Measurements from ENCODE around the gene DNAH1.

The DNAH1 gene

GRCh38 chr3:52346623-52347530, 30.8 kb downstream of the DNAH1 start:
- no peaks in the 10 kb centered on the region for H3K9me2 ChIP-seq (replicated peaks; ENCODE audit: insufficient read depth, low read length)
- no peak overlapping the region for H3K27ac ChIP-seq (ENCODE audit: low read depth, low read length)
- no peaks in the 10 kb centered on the region for H3K79me2 ChIP-seq (ENCODE audit: insufficient read depth, low read length)
- no peak overlapping the region for H3K4me3 ChIP-seq (ENCODE audit: insufficient read depth, low read length, poor library complexity, severe bottlenecking)
- no peaks in the 10 kb centered on the region for H4K20me1 ChIP-seq (ENCODE audit: low read depth, low read length)
- no peak for TF ChIP-seq CTCF (IDR thresholded peaks at IDR 0.05; ENCODE audit: insufficient read depth, low read length, poor library complexity, severe bottlenecking)
- no peak for TF ChIP-seq EZH2phosphoT487 (conservative IDR thresholded peaks at IDR 0.05; ENCODE audit: low read length)
- H2AFZ ChIP-seq (ENCODE audit: low read depth, low read length, severe bottlenecking): no peak overlapping the region
- H3K9me3 ChIP-seq (ENCODE audit: insufficient read depth, low read length): no peaks in the 10 kb centered on the region
- no peak overlapping the region for H3K4me2 ChIP-seq (ENCODE audit: low read depth, low read length, poor library complexity, severe bottlenecking)
- no peaks in the 10 kb centered on the region for H3F3A ChIP-seq (ENCODE audit: insufficient read depth)
- no peak overlapping the region for H3K9ac ChIP-seq (ENCODE audit: low read length)
- no peaks in the 10 kb centered on the region for H3K27me3 ChIP-seq (ENCODE audit: low read length)
- no peaks in the 10 kb centered on the region for H3K36me3 ChIP-seq (ENCODE audit: low read length)

- no peak overlapping the region for H3K27ac ChIP-seq (ENCODE audit: low read depth, low read length)
- no peak overlapping the region for H3K4me2 ChIP-seq (ENCODE audit: low read depth, low read length, poor library complexity, severe bottlenecking)
- TF ChIP-seq EZH2phosphoT487 (conservative IDR thresholded peaks at IDR 0.05; ENCODE audit: low read length) (no peak), CTCF (IDR thresholded peaks at IDR 0.05; ENCODE audit: insufficient read depth, low read length, poor library complexity, severe bottlenecking) (no peak)
- H3K9ac ChIP-seq (ENCODE audit: low read length): no peak overlapping the region
- H3K9me2 ChIP-seq (replicated peaks; ENCODE audit: insufficient read depth, low read length): no peaks in the 10 kb centered on the region
- no peak overlapping the region for H2AFZ ChIP-seq (ENCODE audit: low read depth, low read length, severe bottlenecking)
- no peak overlapping the region for H3K4me3 ChIP-seq (ENCODE audit: insufficient read depth, low read length, poor library complexity, severe bottlenecking)
- H3K79me2 ChIP-seq (ENCODE audit: insufficient read depth, low read length): no peaks in the 10 kb centered on the region
- H4K20me1 ChIP-seq (ENCODE audit: low read depth, low read length): no peaks in the 10 kb centered on the region
- no peaks in the 10 kb centered on the region for H3F3A ChIP-seq (ENCODE audit: insufficient read depth)
- no peaks in the 10 kb centered on the region for H3K27me3 ChIP-seq (ENCODE audit: low read length)
- no peaks in the 10 kb centered on the region for H3K9me3 ChIP-seq (ENCODE audit: insufficient read depth, low read length)
- H3K36me3 ChIP-seq (ENCODE audit: low read length): no peaks in the 10 kb centered on the region
These were observed 31.9 kb downstream of the DNAH1 start for GRCh38 chr3:52347716-52348635.

- Histone ChIP-seq H3F3A (ENCODE audit: insufficient read depth) (no peaks in the 10 kb centered on the region), H3K27ac (ENCODE audit: low read depth, low read length) (no peak overlapping the region), H3K27me3 (ENCODE audit: low read length) (no peaks in the 10 kb centered on the region), H3K9me3 (ENCODE audit: insufficient read depth, low read length) (no peaks in the 10 kb centered on the region), H3K36me3 (ENCODE audit: low read length) (no peaks in the 10 kb centered on the region), H3K9ac (ENCODE audit: low read length) (no peak overlapping the region), H3K4me2 (ENCODE audit: low read depth, low read length, poor library complexity, severe bottlenecking) (no peak overlapping the region), H3K4me3 (ENCODE audit: insufficient read depth, low read length, poor library complexity, severe bottlenecking) (no peak overlapping the region), H4K20me1 (ENCODE audit: low read depth, low read length) (no peaks in the 10 kb centered on the region), H3K79me2 (ENCODE audit: insufficient read depth, low read length) (no peaks in the 10 kb centered on the region), H2AFZ (ENCODE audit: low read depth, low read length, severe bottlenecking) (no peak overlapping the region), H3K9me2 (replicated peaks; ENCODE audit: insufficient read depth, low read length) (no peaks in the 10 kb centered on the region)
- no peak for TF ChIP-seq CTCF (IDR thresholded peaks at IDR 0.05; ENCODE audit: insufficient read depth, low read length, poor library complexity, severe bottlenecking)
- no peak for TF ChIP-seq EZH2phosphoT487 (conservative IDR thresholded peaks at IDR 0.05; ENCODE audit: low read length)
These were observed 33.0 kb downstream of the DNAH1 start for GRCh38 chr3:52349131-52349530.

Measured in SU-DHL-6 (cell line).